ENCODE data around the gene PGLYRP4.
"Not testable (repeated sequence)": the region's sequence is repeated elsewhere in the genome, so short reads cannot be mapped to it uniquely, and the experiment has no call there.

GRCh38 chr1:153316013-153316412 lies 32.6 kb downstream of the PGLYRP4 start:
- not testable (repeated sequence) for TF ChIP-seq EZH2 (IDR thresholded peaks at IDR 0.05; ENCODE audit: insufficient read depth, poor library complexity, severe bottlenecking); EZH2phosphoT487 (IDR thresholded peaks at IDR 0.05; ENCODE audit: insufficient read depth, low read depth)
